ENCODE measurements around the gene MIX23.

MIX23 gene

GRCh38 chr3:122382888-122383666 lies at the start of gene MIX23:
Gene MIX23 (minus strand): TSS chr3:122383231. CDS start chr3:122383224, 7 bp downstream.
- peak; percentile 85 for DNase-seq

GRCh38 chr3:122430371-122430770 lies 47.3 kb upstream of the MIX23 start:
- DNase-seq, result no peak

- no peak for DNase-seq
Observed at GRCh38 chr3:122427857-122428471, 44.9 kb upstream of the MIX23 start.

- no peak for DNase-seq
Observed at GRCh38 chr3:122421836-122422235, 38.8 kb upstream of the MIX23 start.

GRCh38 chr3:122421101-122421500 lies 38.1 kb upstream of the MIX23 start:
- no peak for DNase-seq

- no peak for DNase-seq
Observed at GRCh38 chr3:122416966-122417365, 33.9 kb upstream of the MIX23 start.

GRCh38 chr3:122415762-122416654 lies 33.0 kb upstream of the MIX23 start, which contains the start of gene WDR5B:
Gene WDR5B (minus strand): TSS chr3:122416062. CDS start chr3:122415528, 534 bp downstream.
- no peak for DNase-seq

GRCh38 chr3:122415104-122415744 lies 32.2 kb upstream of the MIX23 start:
- no peak for DNase-seq

- no peak for DNase-seq
Observed at GRCh38 chr3:122414391-122414790, 31.4 kb upstream of the MIX23 start.

- DNase-seq, result no peak
Observed at GRCh38 chr3:122410639-122411038, 27.6 kb upstream of the MIX23 start.

GRCh38 chr3:122410111-122410510 lies 27.1 kb upstream of the MIX23 start:
- no peak for DNase-seq

- no peak for DNase-seq
Observed at GRCh38 chr3:122409446-122409845, 26.4 kb upstream of the MIX23 start.

GRCh38 chr3:122407946-122408345 lies 24.9 kb upstream of the MIX23 start:
- no peak for DNase-seq

GRCh38 chr3:122406198-122406597 lies 23.2 kb upstream of the MIX23 start:
- no peak for DNase-seq

GRCh38 chr3:122405015-122405414 lies 22.0 kb upstream of the MIX23 start:
- no peak for DNase-seq

GRCh38 chr3:122403489-122403888 lies 20.5 kb upstream of the MIX23 start:
- no peak for DNase-seq

- no peak for DNase-seq
Observed at GRCh38 chr3:122398920-122399319, 15.9 kb upstream of the MIX23 start.

- no peak for DNase-seq
Observed at GRCh38 chr3:122397201-122397600, 14.2 kb upstream of the MIX23 start.

GRCh38 chr3:122396511-122396910 lies 13.5 kb upstream of the MIX23 start:
- DNase-seq, result no peak

- DNase-seq, result no peak
Observed at GRCh38 chr3:122395582-122395981, 12.6 kb upstream of the MIX23 start.

GRCh38 chr3:122394173-122394572 lies 11.1 kb upstream of the MIX23 start:
- DNase-seq, result no peak

- DNase-seq, result no peak
Observed at GRCh38 chr3:122392868-122393844, 10.1 kb upstream of the MIX23 start.
